GM23338 (cell line): ENCODE results near the gene CHRNA4. TPM values are rescaled to one million over a fixed set of nuclear protein-coding genes. Genes with fewer than 3 reads are reported as not detected.

Source experiments
- ATAC-seq: fragments of 200-7000 bp; cut with Tn5 transposase; 3 replicates; pipeline ENCODE4 v1.9.1; 2020
- DNase-seq: peaks from one replicate; pipeline ENCODE4 v3.0.0-alpha.2; 2015; ENCODE audit warnings: low spot score
- H2AFZ ChIP-seq: fragments of 200-600 bp; sonication (generic); 2 replicates; pipeline ENCODE4 v1.8.0; 2016; ENCODE audit warnings: antibody characterized with exemption, mild to moderate bottlenecking, moderate library complexity
- H3F3A ChIP-seq: fragments of 200-600 bp; sonication (generic); replicated peaks from 2 replicates; pipeline ENCODE4 v1.8.0; 2017; ENCODE audit warnings: antibody characterized with exemption, mixed run types, low read depth
- H3K27ac ChIP-seq: fragments of 200-600 bp; sonication (generic); 2 replicates; pipeline ENCODE4 v1.6.1; 2016; ENCODE audit warnings: low read depth
- H3K27me3 ChIP-seq: fragments of 200-600 bp; sonication (generic); 2 replicates; pipeline ENCODE4 v1.8.0; 2016; ENCODE audit warnings: mild to moderate bottlenecking, mixed run types, moderate library complexity; ENCODE audit not compliant: insufficient read depth
- H3K36me3 ChIP-seq: fragments of 200-600 bp; sonication (generic); 2 replicates; pipeline ENCODE4 v1.8.0; 2016; ENCODE audit warnings: mild to moderate bottlenecking; ENCODE audit not compliant: insufficient read depth
- H3K4me1 ChIP-seq: fragments of 200-600 bp; sonication (generic); 2 replicates; pipeline ENCODE4 v1.8.0; 2016; ENCODE audit warnings: mild to moderate bottlenecking, moderate library complexity; ENCODE audit not compliant: insufficient read depth
- H3K4me2 ChIP-seq: fragments of 200-600 bp; sonication (generic); 2 replicates; pipeline ENCODE4 v1.7.1; 2017; ENCODE audit warnings: mixed run types
- H3K4me3 ChIP-seq: fragments of 200-600 bp; sonication (generic); 2 replicates; pipeline ENCODE4 v1.6.1; 2016; ENCODE audit warnings: mixed run types
- H3K79me2 ChIP-seq: fragments of 200-600 bp; sonication (generic); replicated peaks from 2 replicates; pipeline ENCODE4 v1.8.0; 2017; ENCODE audit warnings: mild to moderate bottlenecking; ENCODE audit not compliant: insufficient read depth
- H3K9me2 ChIP-seq: fragments of 200-600 bp; sonication (generic); 2 replicates; pipeline ENCODE4 v1.8.0; 2017; ENCODE audit not compliant: insufficient read depth
- H4K20me1 ChIP-seq: fragments of 200-600 bp; sonication (generic); replicated peaks from 2 replicates; pipeline ENCODE4 v1.8.0; 2017; ENCODE audit warnings: mild to moderate bottlenecking; ENCODE audit not compliant: insufficient read depth
- H3K27ac Mint-ChIP-seq: 2 replicates; pipeline ENCODE4 v1.8.0; 2020; ENCODE audit warnings: inconsistent platforms, mild to moderate bottlenecking, moderate library complexity, mixed read lengths
- H3K27me3 Mint-ChIP-seq: 3 replicates; pipeline ENCODE4 v1.8.0; 2022; ENCODE audit warnings: low read depth, mild to moderate bottlenecking, moderate library complexity, mixed read lengths, inconsistent platforms; ENCODE audit not compliant: insufficient read depth, poor library complexity
- H3K36me3 Mint-ChIP-seq: 3 replicates; pipeline ENCODE4 v1.8.0; 2021; ENCODE audit warnings: low read depth, mild to moderate bottlenecking, inconsistent platforms, moderate library complexity, mixed read lengths
- H3K4me1 Mint-ChIP-seq: 3 replicates; pipeline ENCODE4 v1.8.0; 2020; ENCODE audit warnings: mild to moderate bottlenecking, inconsistent platforms, mixed read lengths
- H3K4me3 Mint-ChIP-seq: 3 replicates; pipeline ENCODE4 v1.8.0; 2021; ENCODE audit warnings: moderate library complexity, mild to moderate bottlenecking, inconsistent platforms, mixed read lengths
- H3K9me3 Mint-ChIP-seq: 3 replicates; pipeline ENCODE4 v1.8.0; 2020; ENCODE audit warnings: moderate library complexity, mild to moderate bottlenecking, inconsistent platforms, mixed read lengths
- CREB1 ChIP-seq: fragments of 250-450 bp; sonication (Bioruptor Pico); IDR thresholded peaks from 2 replicates; pipeline ENCODE4 v1.5.0; 2020; ENCODE audit warnings: low read depth, mild to moderate bottlenecking, moderate library complexity
- EZH2 ChIP-seq: fragments of 200-600 bp; sonication (generic); IDR thresholded peaks from one replicate; pipeline ENCODE4 v1.8.0; 2017; ENCODE audit warnings: antibody characterized with exemption, mild to moderate bottlenecking, low read depth; ENCODE audit not compliant: unreplicated experiment
- JUNB ChIP-seq: IDR thresholded peaks from one replicate; pipeline ENCODE4 v1.6.1; 2016; ENCODE audit warnings: antibody characterized with exemption; ENCODE audit not compliant: unreplicated experiment
- POLR2AphosphoS5 ChIP-seq: IDR thresholded peaks from 2 replicates; pipeline ENCODE4 v1.6.1; 2016; ENCODE audit warnings: antibody characterized with exemption, low read depth
- STAT1 ChIP-seq: IDR thresholded peaks from one replicate; pipeline ENCODE4 v1.6.1; 2016; ENCODE audit warnings: antibody characterized with exemption; ENCODE audit not compliant: unreplicated experiment
- ZNF114 ChIP-seq: fragments of 250-450 bp; sonication (Bioruptor Pico); IDR thresholded peaks from 2 replicates; pipeline ENCODE4 v1.5.0; 2020; ENCODE audit warnings: mild to moderate bottlenecking, moderate library complexity
- polyA plus RNA-seq: library from polyadenylated mRNA; unstranded; fragments of >200 nt; fragmentation: Nextera tagmentation; extraction: Ambion mirVana; gene quantifications from 2 replicates; pipeline ENCODE4 v1.2.1, GENCODE V29; 2016
- total RNA-seq: library from RNA; depleted of rRNA; stranded (reverse); fragments of >200 nt; shearing (Covaris generic); gene quantifications from 2 replicates; pipeline ENCODE4 v1.2.3, GENCODE V29; 2014
- TF ChIP-seq, protein P1 (sequence below): IDR thresholded peaks from 2 replicates; pipeline ENCODE4 v1.6.1; 2016; ENCODE audit warnings: antibody characterized with exemption
- TF ChIP-seq, protein P2 (sequence below): fragments of 250-450 bp; sonication (Bioruptor Pico); IDR thresholded peaks from 2 replicates; pipeline ENCODE4 v1.5.0; 2020; ENCODE audit warnings: mild to moderate bottlenecking, moderate library complexity
- TF ChIP-seq, protein P3 (sequence below), 2 experiments: fragments of 200-600 bp in 1 of 2; sonication (generic) in 1 of 2; conservative IDR thresholded peaks; 2 replicates each; pipeline versions ENCODE4 v1.5.1 to v1.6.1; 2016 to 2017; ENCODE audit warnings: antibody characterized with exemption in 2 of 2, low read depth in 2 of 2, mild to moderate bottlenecking in 2 of 2, moderate library complexity in 1 of 2

Gene CHRNA4
- total and polyA plus RNA-seq, 2 experiments from 2014 or later, result 2.7 to 3.9 TPM

DNA sequence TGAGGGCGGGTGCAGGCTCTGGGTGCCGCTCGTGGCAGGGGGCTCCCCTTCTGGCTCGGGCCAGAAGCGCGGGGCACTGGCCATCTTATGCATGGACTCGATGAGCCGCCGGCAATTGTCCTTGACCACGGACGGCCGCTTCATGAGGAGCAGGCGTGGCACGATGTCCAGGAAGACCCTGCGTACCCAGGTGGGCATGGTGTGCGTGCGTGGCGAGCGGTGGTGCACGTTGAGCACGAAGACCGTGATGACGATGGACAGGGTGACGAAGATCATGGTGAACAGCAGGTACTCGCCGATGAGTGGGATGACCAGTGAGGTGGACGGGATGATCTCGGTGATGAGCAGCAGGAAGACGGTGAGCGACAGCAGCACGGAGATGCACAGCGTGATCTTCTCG, 11.0 kb downstream of the CHRNA4 start (continued):
- no peak for TF ChIP-seq EZH2
- TF ChIP-seq POLR2AphosphoS5, result no peak
- no peak for TF ChIP-seq CREB1 (CRISPR knock-in tag)
- no peak for TF ChIP-seq ZNF114 (CRISPR knock-in tag)

DNA sequence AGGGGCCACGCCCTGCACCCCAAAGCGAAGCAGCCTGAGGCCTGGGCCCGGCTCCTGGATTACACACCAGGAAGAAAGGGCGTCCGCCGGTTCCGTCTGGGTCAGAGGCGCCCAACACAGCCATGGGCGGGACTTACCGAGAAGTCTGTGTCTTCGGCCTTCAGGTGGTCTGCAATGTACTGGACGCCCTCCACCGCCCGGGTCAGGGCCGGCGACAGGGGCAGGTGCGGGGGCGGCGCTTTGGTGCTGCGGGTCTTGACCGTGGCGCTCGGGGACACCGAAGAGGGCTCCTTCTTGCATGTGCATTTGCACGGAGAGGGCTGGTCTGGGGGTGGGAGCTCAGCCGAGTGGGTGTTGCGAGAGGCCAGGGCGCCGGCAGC, 11.6 kb downstream of the CHRNA4 start:
- ATAC-seq (no peak), DNase-seq (no peak)
- Histone ChIP-seq H3K27ac (no peak overlapping the region), H2AFZ (no peak overlapping the region), H3F3A (0 out of 2 replicates have a peak, but pooled peaks cover 4% of the 10 kb centered on the region), H3K4me3 (no peak overlapping the region), H3K36me3 (no peaks in the 10 kb centered on the region), H4K20me1 (no peaks in the 10 kb centered on the region), H3K4me2 (no peak overlapping the region), H3K4me1 (no peaks in the 10 kb centered on the region; the same call in 1 of the 2 replicates), H3K27me3 (no peaks in the 10 kb centered on the region), H3K79me2 (no peaks in the 10 kb centered on the region), H3K9me2 (no peaks in the 10 kb centered on the region)
- H3K27me3 Mint-ChIP-seq, result peaks cover 19% of the 10 kb centered on the region
- peaks cover 4% of the 10 kb centered on the region for H3K36me3 Mint-ChIP-seq
- H3K4me1 Mint-ChIP-seq, result peaks cover 6% of the 10 kb centered on the region; the same call in 2 of the 3 replicates
- H3K9me3 Mint-ChIP-seq, result peaks cover 12% of the 10 kb centered on the region
- TF ChIP-seq, protein P1, sequence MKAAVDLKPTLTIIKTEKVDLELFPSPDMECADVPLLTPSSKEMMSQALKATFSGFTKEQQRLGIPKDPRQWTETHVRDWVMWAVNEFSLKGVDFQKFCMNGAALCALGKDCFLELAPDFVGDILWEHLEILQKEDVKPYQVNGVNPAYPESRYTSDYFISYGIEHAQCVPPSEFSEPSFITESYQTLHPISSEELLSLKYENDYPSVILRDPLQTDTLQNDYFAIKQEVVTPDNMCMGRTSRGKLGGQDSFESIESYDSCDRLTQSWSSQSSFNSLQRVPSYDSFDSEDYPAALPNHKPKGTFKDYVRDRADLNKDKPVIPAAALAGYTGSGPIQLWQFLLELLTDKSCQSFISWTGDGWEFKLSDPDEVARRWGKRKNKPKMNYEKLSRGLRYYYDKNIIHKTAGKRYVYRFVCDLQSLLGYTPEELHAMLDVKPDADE, result no peak
- TF ChIP-seq JUNB, result no peak
- TF ChIP-seq POLR2AphosphoS5, result no peak
- TF ChIP-seq, protein P2, sequence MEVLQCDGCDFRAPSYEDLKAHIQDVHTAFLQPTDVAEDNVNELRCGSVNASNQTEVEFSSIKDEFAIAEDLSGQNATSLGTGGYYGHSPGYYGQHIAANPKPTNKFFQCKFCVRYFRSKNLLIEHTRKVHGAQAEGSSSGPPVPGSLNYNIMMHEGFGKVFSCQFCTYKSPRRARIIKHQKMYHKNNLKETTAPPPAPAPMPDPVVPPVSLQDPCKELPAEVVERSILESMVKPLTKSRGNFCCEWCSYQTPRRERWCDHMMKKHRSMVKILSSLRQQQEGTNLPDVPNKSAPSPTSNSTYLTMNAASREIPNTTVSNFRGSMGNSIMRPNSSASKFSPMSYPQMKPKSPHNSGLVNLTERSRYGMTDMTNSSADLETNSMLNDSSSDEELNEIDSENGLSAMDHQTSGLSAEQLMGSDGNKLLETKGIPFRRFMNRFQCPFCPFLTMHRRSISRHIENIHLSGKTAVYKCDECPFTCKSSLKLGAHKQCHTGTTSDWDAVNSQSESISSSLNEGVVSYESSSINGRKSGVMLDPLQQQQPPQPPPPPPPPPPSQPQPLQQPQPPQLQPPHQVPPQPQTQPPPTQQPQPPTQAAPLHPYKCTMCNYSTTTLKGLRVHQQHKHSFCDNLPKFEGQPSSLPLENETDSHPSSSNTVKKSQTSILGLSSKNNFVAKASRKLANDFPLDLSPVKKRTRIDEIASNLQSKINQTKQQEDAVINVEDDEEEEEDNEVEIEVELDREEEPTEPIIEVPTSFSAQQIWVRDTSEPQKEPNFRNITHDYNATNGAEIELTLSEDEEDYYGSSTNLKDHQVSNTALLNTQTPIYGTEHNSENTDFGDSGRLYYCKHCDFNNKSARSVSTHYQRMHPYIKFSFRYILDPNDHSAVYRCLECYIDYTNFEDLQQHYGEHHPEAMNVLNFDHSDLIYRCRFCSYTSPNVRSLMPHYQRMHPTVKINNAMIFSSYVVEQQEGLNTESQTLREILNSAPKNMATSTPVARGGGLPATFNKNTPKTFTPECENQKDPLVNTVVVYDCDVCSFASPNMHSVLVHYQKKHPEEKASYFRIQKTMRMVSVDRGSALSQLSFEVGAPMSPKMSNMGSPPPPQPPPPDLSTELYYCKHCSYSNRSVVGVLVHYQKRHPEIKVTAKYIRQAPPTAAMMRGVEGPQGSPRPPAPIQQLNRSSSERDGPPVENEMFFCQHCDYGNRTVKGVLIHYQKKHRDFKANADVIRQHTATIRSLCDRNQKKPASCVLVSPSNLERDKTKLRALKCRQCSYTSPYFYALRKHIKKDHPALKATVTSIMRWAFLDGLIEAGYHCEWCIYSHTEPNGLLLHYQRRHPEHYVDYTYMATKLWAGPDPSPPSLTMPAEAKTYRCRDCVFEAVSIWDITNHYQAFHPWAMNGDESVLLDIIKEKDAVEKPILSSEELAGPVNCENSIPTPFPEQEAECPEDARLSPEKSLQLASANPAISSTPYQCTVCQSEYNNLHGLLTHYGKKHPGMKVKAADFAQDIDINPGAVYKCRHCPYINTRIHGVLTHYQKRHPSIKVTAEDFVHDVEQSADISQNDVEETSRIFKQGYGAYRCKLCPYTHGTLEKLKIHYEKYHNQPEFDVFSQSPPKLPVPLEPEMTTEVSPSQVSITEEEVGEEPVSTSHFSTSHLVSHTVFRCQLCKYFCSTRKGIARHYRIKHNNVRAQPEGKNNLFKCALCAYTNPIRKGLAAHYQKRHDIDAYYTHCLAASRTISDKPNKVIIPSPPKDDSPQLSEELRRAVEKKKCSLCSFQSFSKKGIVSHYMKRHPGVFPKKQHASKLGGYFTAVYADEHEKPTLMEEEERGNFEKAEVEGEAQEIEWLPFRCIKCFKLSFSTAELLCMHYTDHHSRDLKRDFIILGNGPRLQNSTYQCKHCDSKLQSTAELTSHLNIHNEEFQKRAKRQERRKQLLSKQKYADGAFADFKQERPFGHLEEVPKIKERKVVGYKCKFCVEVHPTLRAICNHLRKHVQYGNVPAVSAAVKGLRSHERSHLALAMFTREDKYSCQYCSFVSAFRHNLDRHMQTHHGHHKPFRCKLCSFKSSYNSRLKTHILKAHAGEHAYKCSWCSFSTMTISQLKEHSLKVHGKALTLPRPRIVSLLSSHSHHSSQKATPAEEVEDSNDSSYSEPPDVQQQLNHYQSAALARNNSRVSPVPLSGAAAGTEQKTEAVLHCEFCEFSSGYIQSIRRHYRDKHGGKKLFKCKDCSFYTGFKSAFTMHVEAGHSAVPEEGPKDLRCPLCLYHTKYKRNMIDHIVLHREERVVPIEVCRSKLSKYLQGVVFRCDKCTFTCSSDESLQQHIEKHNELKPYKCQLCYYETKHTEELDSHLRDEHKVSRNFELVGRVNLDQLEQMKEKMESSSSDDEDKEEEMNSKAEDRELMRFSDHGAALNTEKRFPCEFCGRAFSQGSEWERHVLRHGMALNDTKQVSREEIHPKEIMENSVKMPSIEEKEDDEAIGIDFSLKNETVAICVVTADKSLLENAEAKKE (CRISPR knock-in tag), result no peak
- no peak for TF ChIP-seq STAT1
- TF ChIP-seq, protein P3, sequence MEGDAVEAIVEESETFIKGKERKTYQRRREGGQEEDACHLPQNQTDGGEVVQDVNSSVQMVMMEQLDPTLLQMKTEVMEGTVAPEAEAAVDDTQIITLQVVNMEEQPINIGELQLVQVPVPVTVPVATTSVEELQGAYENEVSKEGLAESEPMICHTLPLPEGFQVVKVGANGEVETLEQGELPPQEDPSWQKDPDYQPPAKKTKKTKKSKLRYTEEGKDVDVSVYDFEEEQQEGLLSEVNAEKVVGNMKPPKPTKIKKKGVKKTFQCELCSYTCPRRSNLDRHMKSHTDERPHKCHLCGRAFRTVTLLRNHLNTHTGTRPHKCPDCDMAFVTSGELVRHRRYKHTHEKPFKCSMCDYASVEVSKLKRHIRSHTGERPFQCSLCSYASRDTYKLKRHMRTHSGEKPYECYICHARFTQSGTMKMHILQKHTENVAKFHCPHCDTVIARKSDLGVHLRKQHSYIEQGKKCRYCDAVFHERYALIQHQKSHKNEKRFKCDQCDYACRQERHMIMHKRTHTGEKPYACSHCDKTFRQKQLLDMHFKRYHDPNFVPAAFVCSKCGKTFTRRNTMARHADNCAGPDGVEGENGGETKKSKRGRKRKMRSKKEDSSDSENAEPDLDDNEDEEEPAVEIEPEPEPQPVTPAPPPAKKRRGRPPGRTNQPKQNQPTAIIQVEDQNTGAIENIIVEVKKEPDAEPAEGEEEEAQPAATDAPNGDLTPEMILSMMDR (conservative IDR thresholded peaks at IDR 0.05; ENCODE audit: low read depth in 2 of 2), result no peak
- H3K4me3 Mint-ChIP-seq, result no peak overlapping the region
- no peak overlapping the region for H3K27ac Mint-ChIP-seq
